OCI-LY3 (cell line): ENCODE results near the gene ZNF438.

Experiments used
- CTCF ChIP-seq: fragments of 200-600, 300-600 bp; sonication (generic); IDR thresholded peaks from 2 replicates; pipeline ENCODE4 v1.5.1; 2014; ENCODE audit warnings: antibody characterized with exemption, low read length, low read depth
- EZH2phosphoT487 ChIP-seq: fragments of 200-600 bp; shearing (Covaris generic); IDR thresholded peaks from 2 replicates; pipeline ENCODE4 v1.6.1; 2018; ENCODE audit warnings: antibody characterized with exemption, mixed run types, low read depth

GRCh38 chr10:30973737-30974136 lies 57.9 kb downstream of the ZNF438 start:
- TF ChIP-seq CTCF (no peak), EZH2phosphoT487 (no peak)
